HUES6 (cell line): Measurements from ENCODE around the gene RABGGTA.

Experiments
- H3K27ac ChIP-seq: 2 replicates; pipeline ENCODE4 v1.7.0; 2013; ENCODE audit warnings: low read depth, mild to moderate bottlenecking, low read length, inconsistent platforms
- H3K27me3 ChIP-seq: 2 replicates; pipeline ENCODE4 v1.6.1; 2013; ENCODE audit warnings: low read length; ENCODE audit not compliant: control insufficient read depth, insufficient read depth
- H3K36me3 ChIP-seq: 2 replicates; pipeline ENCODE4 v1.6.1; 2013; ENCODE audit warnings: low read length; ENCODE audit not compliant: control insufficient read depth, insufficient read depth
- H3K4me1 ChIP-seq: 2 replicates; pipeline ENCODE4 v1.6.1; 2013; ENCODE audit warnings: low read length; ENCODE audit not compliant: control insufficient read depth, insufficient read depth
- H3K4me3 ChIP-seq: 2 replicates; pipeline ENCODE4 v1.5.1; 2013; ENCODE audit warnings: low read depth, low read length
- H3K9ac ChIP-seq: one replicate; pipeline ENCODE4 v1.6.1; 2013; ENCODE audit warnings: mild to moderate bottlenecking, low read length
- H3K9me3 ChIP-seq: 2 replicates; pipeline ENCODE4 v1.6.1; 2013; ENCODE audit warnings: low read depth, low read length; ENCODE audit not compliant: control insufficient read depth, insufficient read depth

Gene RABGGTA

GRCh38 chr14:24284501-24285035 is 13.2 kb upstream of the RABGGTA start:
- Histone ChIP-seq H3K4me1 (no peaks in the 10 kb centered on the region), H3K9me3 (no peaks in the 10 kb centered on the region), H3K36me3 (0 out of 2 replicates have a peak, but pooled peaks cover 4% of the 10 kb centered on the region), H3K9ac (no peak overlapping the region), H3K4me3 (no peak overlapping the region), H3K27ac (no peak overlapping the region), H3K27me3 (no peaks in the 10 kb centered on the region)

DNA sequence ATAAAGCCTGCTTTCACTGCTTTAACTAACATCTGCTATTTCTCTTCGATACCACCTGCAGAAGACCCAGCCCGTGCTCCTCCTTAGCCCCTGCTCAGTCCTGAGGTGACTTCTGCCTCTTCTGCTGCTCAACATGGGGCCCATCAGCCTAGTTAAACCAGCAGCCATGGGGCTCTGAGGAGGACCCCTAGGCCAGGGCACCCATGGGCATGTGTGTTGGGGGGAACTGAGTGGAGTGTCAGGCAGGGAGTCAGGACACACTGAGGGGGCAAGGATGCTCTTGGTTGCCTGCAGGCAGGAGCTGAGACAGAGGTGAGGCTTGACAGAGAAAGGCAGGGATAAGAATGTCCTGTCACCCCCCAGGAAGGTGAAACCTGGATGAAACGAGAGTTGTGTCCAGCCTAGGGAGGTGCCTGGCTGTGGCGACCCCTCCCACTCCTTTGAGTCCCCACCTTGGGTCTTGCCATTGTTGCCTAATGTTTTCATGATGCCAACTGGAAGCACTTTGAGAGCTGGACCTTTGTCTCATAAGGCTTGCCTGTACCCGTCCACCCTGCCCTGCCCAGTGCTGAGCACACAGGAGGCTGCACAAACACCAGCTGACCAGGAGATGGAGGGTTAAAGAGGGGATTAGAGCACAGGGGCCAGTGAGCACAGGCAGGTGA is 12.5 kb upstream of the RABGGTA start:
- H3K27me3 ChIP-seq = no peaks in the 10 kb centered on the region
- H3K36me3 ChIP-seq = no peaks in the 10 kb centered on the region
- H3K9ac ChIP-seq = no peak overlapping the region
- no peaks in the 10 kb centered on the region for H3K9me3 ChIP-seq
- no peak overlapping the region for H3K4me3 ChIP-seq
- no peak overlapping the region for H3K27ac ChIP-seq
- no peaks in the 10 kb centered on the region for H3K4me1 ChIP-seq

- Histone ChIP-seq H3K27ac (no peak overlapping the region), H3K4me3 (no peak overlapping the region), H3K27me3 (no peaks in the 10 kb centered on the region), H3K4me1 (no peaks in the 10 kb centered on the region), H3K36me3 (no peaks in the 10 kb centered on the region), H3K9me3 (no peaks in the 10 kb centered on the region), H3K9ac (no peak overlapping the region)
Measured at GRCh38 chr14:24282736-24283135, 11.3 kb upstream of the RABGGTA start.

DNA sequence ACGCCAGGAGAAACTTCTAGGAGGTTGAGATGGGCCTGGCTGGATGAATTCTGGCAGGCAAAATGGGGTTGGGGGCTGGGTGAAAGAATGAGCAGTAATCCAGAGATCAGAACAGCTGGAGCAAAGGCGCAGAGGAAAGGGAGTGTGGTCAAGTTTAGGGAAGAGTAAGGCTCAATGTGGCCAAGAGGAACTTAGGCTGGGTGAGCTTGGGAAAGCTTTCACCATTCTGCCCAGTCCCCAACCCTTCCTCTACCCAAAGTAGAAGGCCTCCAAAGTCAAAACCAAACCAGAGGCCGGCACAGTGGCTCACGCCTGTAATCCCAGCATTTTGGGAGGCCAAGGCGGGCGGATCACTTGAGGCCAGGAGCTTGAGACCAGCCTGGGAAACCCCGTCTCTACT is 10.2 kb upstream of the RABGGTA start:
- H3K27me3 ChIP-seq = no peaks in the 10 kb centered on the region
- no peak overlapping the region for H3K4me3 ChIP-seq
- H3K9me3 ChIP-seq = no peaks in the 10 kb centered on the region
- H3K9ac ChIP-seq = no peak overlapping the region
- H3K27ac ChIP-seq = no peak overlapping the region
- H3K4me1 ChIP-seq = no peaks in the 10 kb centered on the region
- no peaks in the 10 kb centered on the region for H3K36me3 ChIP-seq

DNA sequence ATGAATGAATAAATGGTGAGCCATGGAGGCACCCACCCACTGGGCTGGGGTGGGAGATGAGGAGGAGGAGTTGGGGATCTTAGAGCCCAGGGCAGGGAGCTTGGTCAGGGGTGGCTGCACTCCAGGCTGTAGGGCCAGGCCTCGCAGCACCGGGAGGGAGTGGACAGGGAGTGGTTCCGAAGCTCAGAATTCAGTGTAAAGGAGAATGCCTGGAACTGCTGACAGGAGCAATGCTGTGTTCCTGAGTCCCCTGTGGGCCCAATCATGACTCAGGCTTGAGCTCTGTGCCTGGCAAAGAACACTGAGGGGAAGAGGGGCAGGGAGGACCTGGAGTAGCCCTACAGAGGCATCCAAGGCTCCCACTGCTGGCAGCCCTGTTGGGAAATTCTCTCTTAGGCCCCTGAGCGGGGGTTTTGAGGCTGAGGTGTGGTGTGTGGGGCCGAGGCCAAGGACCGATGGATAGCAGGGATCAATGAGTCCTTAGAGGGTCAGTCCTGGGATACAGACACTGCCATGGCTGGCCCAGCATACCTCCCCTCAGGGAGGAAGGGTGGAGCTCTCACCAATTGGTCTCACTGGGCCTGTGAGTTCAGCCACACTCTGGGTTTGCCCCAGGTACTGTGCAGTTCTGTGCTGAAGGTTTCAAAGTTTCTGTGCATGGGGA is 9.5 kb upstream of the RABGGTA start:
- Histone ChIP-seq H3K4me1 (no peaks in the 10 kb centered on the region), H3K9ac (no peak overlapping the region), H3K27ac (no peak overlapping the region), H3K27me3 (no peaks in the 10 kb centered on the region), H3K9me3 (no peaks in the 10 kb centered on the region), H3K4me3 (no peak overlapping the region), H3K36me3 (no peaks in the 10 kb centered on the region)

DNA sequence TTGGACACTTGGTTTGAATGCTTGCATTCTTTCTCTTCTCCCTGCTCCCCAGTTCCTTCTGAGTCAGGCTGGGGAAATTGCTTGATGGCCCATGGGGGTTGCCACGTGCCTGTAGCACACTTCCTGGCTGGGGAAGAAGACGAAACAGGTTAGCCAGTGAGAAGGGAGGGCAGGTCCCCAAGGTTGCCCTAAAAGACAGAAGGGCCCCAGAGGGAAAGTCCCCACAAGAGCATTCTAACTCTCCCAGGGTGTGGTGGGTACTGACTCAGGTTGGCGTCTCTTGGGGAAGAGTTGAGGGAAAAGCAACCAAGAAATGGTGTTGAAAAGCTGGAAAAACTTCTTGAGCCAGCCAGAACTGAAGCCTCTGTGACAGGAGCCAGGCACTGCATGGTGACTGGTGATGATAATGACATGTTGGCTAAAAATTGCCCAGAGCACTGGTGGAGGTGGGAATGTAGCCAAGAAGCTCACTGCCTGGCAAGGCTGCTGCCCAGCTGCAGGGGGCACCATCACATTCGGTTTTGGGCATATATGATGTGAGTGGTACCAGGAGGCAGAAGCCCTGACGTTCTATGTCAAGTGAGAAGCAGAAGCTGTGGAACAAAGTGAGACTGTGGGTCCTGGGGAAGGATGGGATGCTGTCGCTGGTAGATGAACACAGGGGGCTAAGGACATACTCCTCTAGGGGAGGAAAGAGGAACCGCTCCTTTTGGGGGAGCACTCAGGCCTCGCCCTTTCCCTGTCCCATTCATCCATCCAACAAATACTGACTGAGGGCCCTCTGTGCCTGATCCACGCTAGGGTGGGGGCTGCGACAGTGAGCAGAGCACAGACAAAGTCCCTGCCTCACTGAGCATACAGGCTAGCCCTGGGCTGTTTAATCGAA is 8.1 kb upstream of the RABGGTA start:
- no peaks in the 10 kb centered on the region for H3K9me3 ChIP-seq
- no peaks in the 10 kb centered on the region for H3K27me3 ChIP-seq
- no peak overlapping the region for H3K9ac ChIP-seq
- no peaks in the 10 kb centered on the region for H3K36me3 ChIP-seq
- H3K27ac ChIP-seq = no peak overlapping the region
- H3K4me1 ChIP-seq = no peaks in the 10 kb centered on the region
- H3K4me3 ChIP-seq = no peak overlapping the region

- Histone ChIP-seq H3K27me3 (no peaks in the 10 kb centered on the region), H3K9ac (no peak overlapping the region), H3K27ac (no peak overlapping the region), H3K4me3 (no peak overlapping the region), H3K9me3 (no peaks in the 10 kb centered on the region), H3K4me1 (peaks cover 8% of the 10 kb centered on the region; the same call in 1 of the 2 replicates), H3K36me3 (no peaks in the 10 kb centered on the region)
Measured at GRCh38 chr14:24278424-24278823, 7.0 kb upstream of the RABGGTA start.

DNA sequence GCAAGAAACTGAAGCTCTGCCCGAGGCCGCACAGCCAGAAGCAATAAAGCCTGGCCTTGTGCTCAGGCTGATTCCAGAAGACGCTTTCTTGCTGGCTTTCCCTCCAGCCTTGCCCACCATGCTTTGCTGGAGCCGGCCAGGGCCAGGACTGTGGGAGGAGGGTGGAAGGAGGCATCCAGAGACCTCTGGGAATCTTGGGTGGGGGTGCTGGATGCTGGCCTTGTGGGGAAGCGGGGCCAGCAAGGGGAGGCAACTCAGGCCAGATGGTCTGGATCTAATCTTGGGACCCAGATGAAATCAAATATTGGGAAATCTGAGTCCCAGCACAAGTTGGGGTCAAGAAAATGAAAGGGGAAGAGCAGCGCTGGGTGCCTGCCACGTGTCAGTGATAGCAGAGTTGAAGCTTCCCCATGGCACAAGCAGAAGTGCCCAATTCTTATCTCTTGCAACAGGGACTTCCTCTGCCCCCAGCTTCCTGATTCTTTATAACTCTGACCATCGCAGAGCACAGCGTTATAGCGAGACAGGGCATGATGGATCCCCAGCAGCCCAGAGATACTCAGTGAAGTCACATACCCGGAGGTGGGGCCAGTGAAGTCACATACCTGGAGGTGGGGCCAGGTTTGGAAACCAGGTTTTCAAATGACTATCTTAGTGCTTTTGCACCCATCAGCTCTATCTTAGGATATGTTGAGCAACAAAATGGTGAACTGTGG is 6.4 kb upstream of the RABGGTA start:
- H3K4me1 ChIP-seq = peaks cover 8% of the 10 kb centered on the region; the same call in 1 of the 2 replicates

DNA sequence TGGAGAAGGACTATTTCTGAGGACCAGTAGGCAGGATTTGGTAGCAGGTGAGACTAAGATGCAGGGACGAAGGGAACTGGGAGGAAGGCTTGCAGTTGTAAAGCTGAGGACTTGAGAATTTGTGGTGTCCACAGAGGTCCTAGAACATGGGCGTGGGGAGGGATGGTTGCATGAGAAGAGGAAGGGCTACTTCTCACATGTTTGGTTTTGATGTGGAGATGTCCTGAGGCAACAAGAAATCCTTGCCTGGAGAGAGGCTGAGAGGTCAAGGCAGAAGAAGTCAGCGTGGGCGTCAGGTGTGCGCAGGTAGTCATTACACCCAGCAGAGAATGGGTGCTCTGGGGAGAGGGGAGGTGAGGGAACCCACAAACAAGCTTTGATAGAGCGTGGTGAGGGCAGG is 5.7 kb upstream of the RABGGTA start:
- no peak overlapping the region for H3K4me3 ChIP-seq
- H3K9ac ChIP-seq = no peak overlapping the region
- no peaks in the 10 kb centered on the region for H3K27me3 ChIP-seq
- no peaks in the 10 kb centered on the region for H3K36me3 ChIP-seq
- H3K9me3 ChIP-seq = no peaks in the 10 kb centered on the region
- no peak overlapping the region for H3K27ac ChIP-seq
- peaks cover 8% of the 10 kb centered on the region; the same call in 1 of the 2 replicates for H3K4me1 ChIP-seq

More for the DNA sequence above, 6.4 kb upstream of the RABGGTA start:
- H3K9me3 ChIP-seq = no peaks in the 10 kb centered on the region
- H3K27ac ChIP-seq = no peak overlapping the region
- H3K9ac ChIP-seq = no peak overlapping the region
- H3K27me3 ChIP-seq = no peaks in the 10 kb centered on the region
- H3K4me3 ChIP-seq = no peak overlapping the region
- H3K36me3 ChIP-seq = no peaks in the 10 kb centered on the region

DNA sequence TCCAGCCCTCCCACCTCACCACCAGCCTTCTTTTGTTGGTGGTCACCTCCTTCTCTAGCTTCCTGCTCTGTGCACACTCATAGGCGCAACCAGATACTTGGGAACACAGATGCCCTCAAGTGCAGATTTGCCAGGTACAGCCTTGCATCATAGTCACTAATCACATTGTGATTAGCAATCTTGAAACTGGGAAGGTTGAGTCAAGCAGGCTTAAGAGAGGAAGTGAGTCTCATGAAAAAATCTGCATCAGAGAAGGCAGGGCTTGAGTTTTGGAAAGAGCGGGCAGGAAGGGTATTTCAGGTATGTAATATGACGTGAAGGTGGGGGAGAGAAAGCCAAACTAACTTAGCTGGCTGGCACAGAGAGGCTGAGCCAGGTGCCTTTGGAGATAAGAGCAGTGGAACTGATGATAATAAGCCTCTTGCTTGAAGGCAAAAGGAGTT is 2.7 kb upstream of the RABGGTA start:
- H3K4me3 ChIP-seq = no peak overlapping the region
- H3K36me3 ChIP-seq = peaks cover 4% of the 10 kb centered on the region; the same call in 1 of the 2 replicates
- H3K4me1 ChIP-seq = peaks cover 11% of the 10 kb centered on the region; the same call in 1 of the 2 replicates
- no peaks in the 10 kb centered on the region for H3K27me3 ChIP-seq
- no peak overlapping the region for H3K27ac ChIP-seq
- H3K9ac ChIP-seq = no peak overlapping the region
- no peaks in the 10 kb centered on the region for H3K9me3 ChIP-seq
